RWPE1 (cell line): Measurements from ENCODE around the gene TSPAN5.
A peak's percentile ranks its signal among the peaks of the same experiment; 100 is the strongest.

ENCODE experiments used
- CTCF ChIA-PET: fragments of 350-600 bp; sonication (Branson Sonifier 250); formaldehyde crosslinking; extraction: SDS; loops from one replicate; lab custom pipeline; 2021; lab: Yijun Ruan, JAX
- POLR2A ChIA-PET: fragments of 400-600 bp; formaldehyde crosslinking; extraction: SDS; loops from one replicate; lab custom pipeline; 2020; ENCODE audit warnings: antibody characterized with exemption; ENCODE audit not compliant: low non-redundant PET; lab: Yijun Ruan, JAX
- DNase-seq: peaks from one replicate; pipeline ENCODE4 v3.0.0; 2012; ENCODE audit warnings: low spot score
- H3K27ac ChIP-seq: fragments of 450-650 bp; 2 replicates; pipeline ENCODE4 v1.5.1; 2017
- TF ChIP-seq, protein P1 (sequence below): fragments of 450-650 bp; conservative IDR thresholded peaks from 2 replicates; pipeline ENCODE4 v1.5.1; 2017; ENCODE audit warnings: low read depth, mild to moderate bottlenecking

The TSPAN5 gene

DNA sequence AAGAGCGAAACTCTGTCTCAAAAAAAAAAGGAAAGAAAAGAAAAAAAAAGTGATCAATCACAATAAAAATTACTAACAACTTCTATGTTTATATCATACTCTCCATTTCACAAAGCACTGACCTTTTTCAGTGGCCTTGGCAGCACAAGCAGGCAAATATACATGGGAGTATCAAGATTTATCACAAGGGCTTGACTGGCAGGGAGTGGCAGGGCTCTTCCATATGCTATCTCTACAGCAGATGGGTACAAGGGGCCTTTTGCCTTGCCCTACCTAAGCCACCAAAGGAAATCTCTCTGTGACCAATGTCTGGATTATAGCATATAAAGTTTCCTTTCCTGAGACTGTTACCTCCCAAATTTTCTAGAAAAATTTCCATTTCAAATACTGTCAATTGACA, 24.4 kb downstream of the TSPAN5 start:
- POLR2A ChIA-PET = no interaction called here
- CTCF ChIA-PET = no interaction called here
- no peak overlapping the region for H3K27ac ChIP-seq

DNA sequence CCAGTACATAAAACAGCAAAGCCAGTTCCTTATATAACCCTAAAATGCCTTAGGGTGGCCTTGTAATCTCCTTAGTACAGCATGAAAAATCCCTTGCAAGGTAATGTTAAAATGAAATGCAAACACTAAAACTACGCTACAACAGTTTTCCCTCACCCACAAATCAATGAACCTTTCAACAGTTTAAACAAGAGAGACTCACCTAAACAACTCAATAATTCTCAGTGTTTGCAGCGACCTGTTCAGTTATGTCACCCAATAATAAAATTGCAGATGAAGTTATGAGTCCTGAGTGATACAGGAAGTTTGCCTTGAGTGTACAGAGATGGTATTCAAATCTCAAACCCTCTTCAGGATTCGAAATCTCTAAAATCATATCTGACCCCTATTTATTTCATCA, 25.3 kb downstream of the TSPAN5 start:
- DNase-seq = no peak
- ChIA-PET POLR2A (no interaction called here), CTCF (no interaction called here)
- H3K27ac ChIP-seq = no peak overlapping the region
- TF ChIP-seq, protein P1, sequence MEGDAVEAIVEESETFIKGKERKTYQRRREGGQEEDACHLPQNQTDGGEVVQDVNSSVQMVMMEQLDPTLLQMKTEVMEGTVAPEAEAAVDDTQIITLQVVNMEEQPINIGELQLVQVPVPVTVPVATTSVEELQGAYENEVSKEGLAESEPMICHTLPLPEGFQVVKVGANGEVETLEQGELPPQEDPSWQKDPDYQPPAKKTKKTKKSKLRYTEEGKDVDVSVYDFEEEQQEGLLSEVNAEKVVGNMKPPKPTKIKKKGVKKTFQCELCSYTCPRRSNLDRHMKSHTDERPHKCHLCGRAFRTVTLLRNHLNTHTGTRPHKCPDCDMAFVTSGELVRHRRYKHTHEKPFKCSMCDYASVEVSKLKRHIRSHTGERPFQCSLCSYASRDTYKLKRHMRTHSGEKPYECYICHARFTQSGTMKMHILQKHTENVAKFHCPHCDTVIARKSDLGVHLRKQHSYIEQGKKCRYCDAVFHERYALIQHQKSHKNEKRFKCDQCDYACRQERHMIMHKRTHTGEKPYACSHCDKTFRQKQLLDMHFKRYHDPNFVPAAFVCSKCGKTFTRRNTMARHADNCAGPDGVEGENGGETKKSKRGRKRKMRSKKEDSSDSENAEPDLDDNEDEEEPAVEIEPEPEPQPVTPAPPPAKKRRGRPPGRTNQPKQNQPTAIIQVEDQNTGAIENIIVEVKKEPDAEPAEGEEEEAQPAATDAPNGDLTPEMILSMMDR = no peak

More for the DNA sequence above, 24.4 kb downstream of the TSPAN5 start:
- TF ChIP-seq, protein P1 = no peak
- no peak for DNase-seq

DNA sequence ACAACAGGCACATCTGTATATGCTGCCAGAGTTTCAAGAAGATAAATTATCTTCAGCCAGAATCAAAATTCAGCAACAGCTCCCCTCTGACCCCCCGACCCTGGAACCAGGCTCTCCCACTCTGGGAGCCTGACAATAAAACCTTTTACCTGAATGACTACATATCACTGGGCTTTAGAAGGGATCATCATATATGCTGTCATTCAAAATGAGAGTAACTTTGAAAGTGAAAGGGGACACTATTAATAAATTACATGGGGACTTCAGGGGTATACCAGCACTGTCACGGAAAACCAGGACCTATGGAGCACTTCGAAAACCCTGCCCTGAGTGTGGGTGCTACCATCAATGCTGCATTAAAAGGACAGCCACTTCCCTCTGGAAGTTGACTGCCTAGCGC, 26.2 kb downstream of the TSPAN5 start:
- POLR2A ChIA-PET = no interaction called here
- no peak overlapping the region for H3K27ac ChIP-seq
- TF ChIP-seq, protein P1 = no peak
- CTCF ChIA-PET = no interaction called here
- no peak for DNase-seq

DNA sequence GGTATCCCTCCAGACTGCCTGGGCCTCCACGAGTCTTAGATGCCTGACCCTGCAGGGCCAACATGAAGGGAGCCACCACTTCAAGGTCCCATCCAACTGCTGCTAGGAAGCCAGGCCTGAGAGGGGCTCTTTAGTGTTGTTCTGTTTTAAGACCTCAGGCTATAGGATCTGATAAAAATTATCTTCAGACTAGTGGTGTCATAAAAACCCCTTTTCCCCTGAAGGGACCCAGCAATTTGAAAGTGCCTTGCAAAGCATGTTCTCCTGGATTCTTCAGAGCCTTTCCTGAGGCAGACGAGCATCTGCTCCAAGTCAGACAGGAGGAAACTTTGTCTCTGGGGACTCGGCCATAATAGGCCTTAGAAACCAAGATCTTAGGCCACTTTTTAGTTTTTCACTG, 26.9 kb downstream of the TSPAN5 start:
- POLR2A ChIA-PET = no interaction called here

DNA sequence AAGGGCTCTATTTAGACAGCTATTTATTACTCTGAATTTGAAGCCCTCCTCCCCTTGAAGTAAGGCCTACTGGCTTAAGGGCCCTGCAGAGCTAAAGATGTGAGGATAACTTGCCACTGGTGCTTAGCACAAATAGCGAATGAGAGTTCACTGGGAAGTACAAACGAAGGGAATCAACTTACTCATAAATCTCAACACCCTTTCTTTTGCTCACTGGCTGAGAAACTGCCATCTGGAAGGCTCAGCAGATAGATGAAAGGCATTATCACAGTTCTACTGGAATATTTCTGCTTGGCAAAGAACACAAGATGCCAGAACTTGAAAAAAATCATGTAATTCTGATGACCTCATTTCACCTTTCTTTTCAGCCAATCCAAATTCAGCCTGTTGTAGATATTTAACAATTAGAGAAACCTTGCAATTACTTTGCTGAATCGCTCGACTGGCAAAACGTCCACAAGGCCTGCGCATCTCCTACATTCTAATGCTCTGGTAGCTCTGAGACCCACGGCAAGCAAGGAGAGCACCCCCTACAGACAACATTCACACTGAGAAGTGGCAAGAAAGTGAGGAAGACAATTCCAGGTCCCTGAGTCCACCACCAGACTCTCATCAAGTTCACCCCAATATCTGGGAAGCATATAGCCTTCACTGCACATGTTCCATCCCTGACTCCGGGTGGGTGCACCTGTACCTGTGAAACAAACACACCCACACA, 27.5 kb downstream of the TSPAN5 start:
- ChIA-PET POLR2A (no interaction called here), CTCF (no interaction called here)
- TF ChIP-seq, protein P1 = no peak
- no peak for DNase-seq
- no peak overlapping the region for H3K27ac ChIP-seq

More for the DNA sequence above, 26.9 kb downstream of the TSPAN5 start:
- TF ChIP-seq, protein P1 = no peak
- CTCF ChIA-PET = no interaction called here
- H3K27ac ChIP-seq = no peak overlapping the region
- no peak for DNase-seq

DNA sequence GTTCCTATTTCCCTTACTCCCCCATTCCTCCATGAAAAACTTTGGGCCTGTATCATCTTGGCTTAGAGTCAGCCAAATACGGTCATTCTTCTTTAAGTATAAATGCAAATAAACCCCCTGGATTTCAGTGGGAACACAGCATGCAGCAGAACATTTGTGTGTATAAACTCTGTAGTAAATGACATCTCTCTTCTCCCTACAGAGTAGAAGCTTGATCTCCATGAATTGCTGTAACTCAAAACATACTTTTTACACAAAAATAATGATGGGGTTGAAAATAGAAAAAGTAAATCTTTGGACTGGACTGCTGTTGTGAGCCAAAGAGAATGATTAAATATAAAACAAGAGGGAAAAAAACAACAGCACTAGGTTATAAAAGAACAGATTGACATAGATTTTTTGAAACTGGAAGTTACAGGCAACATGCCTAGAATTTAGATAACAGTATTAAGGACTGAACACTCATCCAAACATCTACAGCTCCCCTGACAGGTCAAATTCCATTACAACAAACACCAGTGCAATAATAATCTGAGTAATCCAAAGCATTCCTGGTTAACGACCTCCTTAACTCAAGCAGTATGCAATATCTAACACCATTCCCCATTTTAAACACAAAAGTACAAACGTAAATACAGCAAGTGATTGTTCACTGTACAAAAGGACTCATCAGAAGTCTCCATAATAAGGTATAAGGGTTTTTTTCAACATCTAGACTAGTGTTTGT, 30.7 kb downstream of the TSPAN5 start:
- peak; percentile 34 for DNase-seq
- no peak overlapping the region for H3K27ac ChIP-seq
- POLR2A ChIA-PET = no interaction called here
- TF ChIP-seq, protein P1 = no peak
- CTCF ChIA-PET = no interaction called here
